NCI-H1930 (cell line): ENCODE results near the gene RBM26.
"Not testable (repeated sequence)": the region's sequence is repeated elsewhere in the genome, so short reads cannot be mapped to it uniquely, and the experiment has no call there.

ENCODE experiments used
- DNase-seq, 2 experiments: peaks; one replicate each; lab custom pipeline; 2025; lab: John Stamatoyannopoulos, UW

RBM26 gene

GRCh38 chr13:79384022-79384610, 21.9 kb downstream of the RBM26 start:
- no peak for DNase-seq

DNA sequence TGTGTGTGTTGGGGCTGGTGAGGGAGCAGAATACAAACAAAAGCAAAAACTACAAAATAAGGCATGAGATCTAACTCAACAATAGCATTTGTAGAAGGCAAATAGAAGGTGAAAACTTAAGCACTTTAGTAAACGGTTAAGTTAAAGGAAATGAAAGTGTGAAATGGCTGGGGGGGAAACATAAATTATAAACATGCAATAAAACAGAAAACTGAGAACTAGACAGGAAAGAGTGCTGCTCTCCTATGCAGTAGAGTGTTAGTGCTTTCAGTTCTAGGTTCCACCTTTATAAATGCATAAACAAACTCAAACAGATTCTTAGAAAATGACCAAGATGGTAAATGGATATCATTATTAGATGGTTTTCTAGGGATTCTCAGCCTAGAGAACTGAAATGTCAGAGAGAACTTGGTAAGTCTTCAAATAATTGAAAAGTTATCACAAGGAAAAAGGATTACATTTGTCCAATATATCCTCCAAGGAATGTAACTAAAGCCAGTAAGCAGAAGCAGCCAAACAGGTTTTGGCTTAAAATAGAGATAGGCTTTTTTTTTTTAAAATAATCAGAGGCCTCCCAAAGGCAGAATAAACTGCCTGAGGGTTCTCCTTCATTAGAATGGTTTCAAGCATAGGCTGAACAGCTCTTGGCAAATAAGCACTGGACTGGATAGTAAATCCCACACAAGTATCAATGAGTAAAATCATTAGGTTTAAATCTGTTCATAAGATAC, 23.3 kb downstream of the RBM26 start:
- DNase-seq, result no peak

- no peak for DNase-seq
Measured at GRCh38 chr13:79380997-79381396, 25.1 kb downstream of the RBM26 start.

- no peak for DNase-seq
Measured at GRCh38 chr13:79379274-79379673, 26.8 kb downstream of the RBM26 start.

DNA sequence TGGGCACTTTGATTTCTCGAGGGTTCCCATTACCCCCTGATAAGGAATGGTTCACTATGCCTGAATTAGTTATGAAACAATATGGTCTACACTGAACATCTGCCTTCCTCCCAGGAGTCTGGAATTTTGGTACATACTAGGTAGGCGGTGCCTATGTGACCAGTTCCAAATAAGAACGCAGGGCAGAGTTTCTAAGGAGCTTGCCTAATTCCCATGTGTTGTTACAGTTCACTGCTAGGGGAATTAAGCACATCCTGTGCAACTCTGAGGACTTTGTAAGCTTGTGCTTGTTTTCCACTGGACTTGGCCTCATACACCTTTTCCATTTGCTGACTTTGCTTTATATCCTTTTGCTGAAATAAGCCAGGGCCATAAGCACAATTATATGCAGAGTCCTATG, 29.2 kb downstream of the RBM26 start:
- DNase-seq, result no peak

GRCh38 chr13:79374578-79374977, 31.5 kb downstream of the RBM26 start:
- DNase-seq, result no peak

DNA sequence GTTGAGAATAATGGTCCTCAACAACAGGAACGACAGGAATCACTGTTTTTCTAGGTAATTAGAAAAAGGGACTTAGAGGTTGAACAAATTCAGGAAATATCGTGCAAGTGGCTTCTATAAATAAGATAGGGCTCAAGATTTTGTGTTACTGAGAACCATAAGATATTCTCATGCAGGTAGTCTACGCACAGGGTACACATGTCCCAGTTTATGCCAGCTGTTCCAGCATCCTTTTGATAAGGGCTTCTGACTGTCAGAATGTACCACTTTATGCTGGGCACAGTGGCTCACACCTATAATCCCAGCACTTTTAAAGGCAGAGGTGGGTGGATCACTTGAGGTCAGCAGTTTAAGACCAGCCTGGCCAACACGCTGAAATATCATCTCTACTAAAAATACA, 32.1 kb downstream of the RBM26 start:
- no peak for DNase-seq

GRCh38 chr13:79369226-79369625, 36.8 kb downstream of the RBM26 start:
- DNase-seq, result no peak

DNA sequence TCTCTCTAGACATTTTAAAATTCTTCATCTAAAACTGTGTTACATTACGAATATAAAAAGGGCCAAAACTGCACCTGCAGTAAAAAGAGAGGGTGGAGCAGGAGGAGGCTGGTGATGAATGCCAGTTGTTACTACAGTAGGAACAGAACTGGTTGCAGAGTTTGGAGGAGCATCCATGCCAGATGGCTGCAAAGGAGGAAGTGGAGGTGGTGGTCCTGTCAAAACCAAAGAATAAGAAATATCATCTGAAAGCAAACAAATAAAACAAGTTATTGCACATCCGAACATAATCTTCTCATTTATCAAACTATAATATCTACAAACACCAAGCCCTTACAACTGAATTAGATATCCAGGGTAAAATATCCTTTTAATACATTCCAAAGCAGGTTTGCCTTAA, 40.1 kb downstream of the RBM26 start:
- DNase-seq, result no peak

GRCh38 chr13:79361299-79361698, 44.8 kb downstream of the RBM26 start:
- DNase-seq, result no peak

- DNase-seq, result no peak
Measured at GRCh38 chr13:79360095-79360494, 46.0 kb downstream of the RBM26 start.

GRCh38 chr13:79359064-79359463, 47.0 kb downstream of the RBM26 start:
- no peak for DNase-seq

GRCh38 chr13:79354285-79354684, 51.8 kb downstream of the RBM26 start:
- DNase-seq, result no peak

DNA sequence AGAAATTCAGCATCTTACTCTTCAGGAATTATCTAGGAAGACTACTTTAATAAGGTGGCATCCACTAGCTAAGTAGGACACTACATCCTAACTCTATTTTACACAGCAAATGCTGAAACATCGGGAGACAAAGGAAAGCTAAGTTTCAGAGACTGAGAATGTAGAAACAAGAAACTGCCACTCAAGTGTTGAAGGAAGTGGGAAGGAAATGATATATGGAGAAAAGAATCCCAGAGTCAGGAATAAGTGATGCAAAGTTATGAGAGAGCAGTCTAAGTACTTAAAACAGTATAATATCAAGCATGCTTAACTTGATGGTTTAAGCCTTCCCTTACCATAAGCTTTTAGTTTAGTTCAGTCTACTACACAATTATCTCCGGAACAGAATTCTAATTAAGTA, 52.4 kb downstream of the RBM26 start:
- no peak for DNase-seq

- DNase-seq, result no peak
Measured at GRCh38 chr13:79352107-79352506, 53.9 kb downstream of the RBM26 start.

- DNase-seq, result not testable (repeated sequence)
Measured at GRCh38 chr13:79349608-79350007, 56.4 kb downstream of the RBM26 start.

GRCh38 chr13:79349011-79349410, 57.0 kb downstream of the RBM26 start:
- no peak for DNase-seq

DNA sequence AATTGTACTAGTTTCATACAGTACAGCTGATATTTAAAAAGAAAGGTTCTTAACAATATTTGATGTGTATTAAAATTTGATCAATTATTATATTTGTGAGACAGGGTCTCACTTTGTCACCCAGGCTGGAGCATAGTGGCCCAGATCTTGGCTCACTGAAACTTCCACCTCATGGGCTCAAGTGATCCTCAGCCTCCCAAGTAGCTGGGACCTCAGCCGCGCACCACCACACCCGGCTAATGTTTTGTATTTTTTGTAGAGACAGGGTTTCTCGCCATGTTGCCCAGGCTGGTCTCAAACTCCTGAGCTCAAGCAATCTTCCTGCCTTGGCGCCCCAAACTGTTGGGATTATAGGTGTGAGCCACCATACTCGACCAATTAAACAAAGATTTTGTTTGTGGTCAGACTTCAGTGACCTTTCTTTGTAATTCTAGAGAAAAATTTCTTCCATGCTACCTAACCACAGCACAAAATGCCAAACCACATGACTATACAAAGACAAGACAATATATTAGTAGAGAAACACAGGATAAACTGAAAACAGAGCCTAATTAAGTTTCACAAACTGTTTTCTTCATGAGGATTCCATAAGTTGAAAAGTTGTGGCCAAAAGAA, 59.6 kb downstream of the RBM26 start:
- DNase-seq, result no peak

DNA sequence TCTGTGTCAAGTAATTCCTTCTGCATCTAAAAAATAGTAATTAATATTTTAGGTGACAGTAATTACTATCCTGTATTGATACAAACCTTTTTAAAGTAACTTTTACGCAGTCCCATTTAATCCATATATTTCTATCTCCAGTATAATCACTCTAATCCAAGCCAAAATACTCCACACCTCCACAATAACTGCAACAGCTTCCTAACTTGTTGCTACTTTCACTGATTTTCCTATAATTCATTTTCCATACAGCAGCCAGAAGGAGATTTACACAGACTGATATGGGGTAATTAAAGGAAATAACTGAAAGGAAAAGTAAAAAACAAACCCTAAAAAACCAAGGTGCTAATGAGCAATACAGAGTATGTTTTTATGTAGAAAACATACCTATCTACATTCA, 64.9 kb downstream of the RBM26 start:
- no peak for DNase-seq

GRCh38 chr13:79340490-79340889, 65.6 kb downstream of the RBM26 start:
- no peak for DNase-seq

- DNase-seq, result no peak
Measured at GRCh38 chr13:79338343-79338742, 67.7 kb downstream of the RBM26 start.

- no peak for DNase-seq
Measured at GRCh38 chr13:79336966-79337365, 69.1 kb downstream of the RBM26 start.

GRCh38 chr13:79328510-79328909, 77.5 kb downstream of the RBM26 start:
- no peak for DNase-seq

DNA sequence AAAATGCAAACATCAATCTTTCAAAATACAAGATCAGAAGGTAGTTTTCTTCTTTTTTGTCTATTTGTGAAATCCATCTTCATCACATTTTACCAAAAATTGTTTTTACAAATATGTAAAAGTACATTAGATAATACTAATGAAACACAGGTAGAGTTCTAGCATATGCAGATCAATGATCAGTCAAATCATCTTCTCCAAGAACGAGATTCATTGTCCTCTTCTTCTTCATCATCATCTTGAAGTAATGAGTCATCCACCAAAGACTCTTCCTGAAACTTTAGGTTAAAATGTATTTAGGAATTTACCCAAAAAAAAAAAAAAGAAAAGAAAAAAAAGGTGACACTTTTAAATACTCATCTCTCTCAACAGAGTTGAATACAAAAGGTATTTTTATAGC, 85.6 kb downstream of the RBM26 start:
- no peak for DNase-seq
